ENCODE measurements around the gene CELF4. TPM values are rescaled to one million over a fixed set of nuclear protein-coding genes. Genes with fewer than 3 reads are reported as not detected.

CELF4 gene
- total RNA-seq, 1 experiment from 2014 or later: 0.11 TPM

GRCh38 chr18:37493352-37493935, 72.2 kb downstream of the CELF4 start:
- Mint-ChIP-seq H3K27me3 (ENCODE audit: insufficient read depth, unreplicated experiment) (peaks cover 8% of the 10 kb centered on the region), H3K4me3 (ENCODE audit: unreplicated experiment) (no peak overlapping the region), H3K27ac (ENCODE audit: unreplicated experiment) (no peak overlapping the region), H3K4me1 (ENCODE audit: low read depth, unreplicated experiment) (no peaks in the 10 kb centered on the region), H3K9me3 (ENCODE audit: unreplicated experiment) (no peaks in the 10 kb centered on the region), H3K36me3 (ENCODE audit: insufficient read depth, unreplicated experiment) (no peaks in the 10 kb centered on the region)
- H3K4me3 ChIP-seq (ENCODE audit: low read depth, low read length): no peak overlapping the region
- intact Hi-C loops (cut with micrococcal nuclease; ENCODE audit: unreplicated experiment): no loop called here
- no peak for DNase-seq
- H3K27me3 ChIP-seq (replicated peaks; ENCODE audit: control insufficient read depth, insufficient read depth, low read length): no peaks in the 10 kb centered on the region
- no peak for TF ChIP-seq CTCF (IDR thresholded peaks at IDR 0.05; ENCODE audit: insufficient read depth in 1 of 2, low read depth in 1 of 2, low read length in 1 of 2, severe bottlenecking in 1 of 2, unreplicated experiment in 1 of 2)
- ChIA-PET CTCF (no interaction called here), POLR2A (no interaction called here)
- no peaks in the 10 kb centered on the region for H3K36me3 ChIP-seq (ENCODE audit: control insufficient read depth, insufficient read depth, low read length)
- no peaks in the 10 kb centered on the region for H3K4me1 ChIP-seq
- no peaks in the 10 kb centered on the region for H3K9me3 ChIP-seq
- BruUV-seq (replicated peaks): no TSS peak

- Mint-ChIP-seq H3K9me3 (ENCODE audit: unreplicated experiment) (no peaks in the 10 kb centered on the region), H3K36me3 (ENCODE audit: insufficient read depth, unreplicated experiment) (no peaks in the 10 kb centered on the region), H3K4me1 (ENCODE audit: low read depth, unreplicated experiment) (no peaks in the 10 kb centered on the region), H3K4me3 (ENCODE audit: unreplicated experiment) (no peak overlapping the region), H3K27ac (ENCODE audit: unreplicated experiment) (no peak overlapping the region), H3K27me3 (ENCODE audit: insufficient read depth, unreplicated experiment) (peaks cover 13% of the 10 kb centered on the region)
- TF ChIP-seq CTCF (IDR thresholded peaks at IDR 0.05; ENCODE audit: insufficient read depth in 1 of 2, low read depth in 1 of 2, low read length in 1 of 2, severe bottlenecking in 1 of 2, unreplicated experiment in 1 of 2): no peak
- Histone ChIP-seq H3K27me3 (replicated peaks; ENCODE audit: control insufficient read depth, insufficient read depth, low read length) (no peaks in the 10 kb centered on the region), H3K4me3 (ENCODE audit: low read depth, low read length) (no peak overlapping the region), H3K9me3 (no peaks in the 10 kb centered on the region), H3K4me1 (no peaks in the 10 kb centered on the region), H3K36me3 (ENCODE audit: control insufficient read depth, insufficient read depth, low read length) (no peaks in the 10 kb centered on the region)
- no peak for DNase-seq
- ChIA-PET POLR2A (no interaction called here), CTCF (no interaction called here)
- intact Hi-C loops (cut with micrococcal nuclease; ENCODE audit: unreplicated experiment): no loop called here
- no TSS peak for BruUV-seq (replicated peaks)
These were observed 72.6 kb downstream of the CELF4 start for GRCh38 chr18:37492952-37493351.

- Histone ChIP-seq H3K27me3 (replicated peaks; ENCODE audit: control insufficient read depth, insufficient read depth, low read length) (no peaks in the 10 kb centered on the region), H3K4me3 (ENCODE audit: low read depth, low read length) (no peak overlapping the region), H3K9me3 (no peaks in the 10 kb centered on the region), H3K4me1 (no peaks in the 10 kb centered on the region), H3K36me3 (ENCODE audit: control insufficient read depth, insufficient read depth, low read length) (no peaks in the 10 kb centered on the region)
- intact Hi-C loops (cut with micrococcal nuclease; ENCODE audit: unreplicated experiment): no loop called here
- Mint-ChIP-seq H3K9me3 (ENCODE audit: unreplicated experiment) (no peaks in the 10 kb centered on the region), H3K4me1 (ENCODE audit: low read depth, unreplicated experiment) (no peaks in the 10 kb centered on the region), H3K27me3 (ENCODE audit: insufficient read depth, unreplicated experiment) (peaks cover 22% of the 10 kb centered on the region), H3K36me3 (ENCODE audit: insufficient read depth, unreplicated experiment) (no peaks in the 10 kb centered on the region), H3K4me3 (ENCODE audit: unreplicated experiment) (no peak overlapping the region), H3K27ac (ENCODE audit: unreplicated experiment) (no peak overlapping the region)
- ChIA-PET CTCF (no interaction called here), POLR2A (no interaction called here)
- BruUV-seq (replicated peaks): no TSS peak
- no peak for TF ChIP-seq CTCF (IDR thresholded peaks at IDR 0.05; ENCODE audit: insufficient read depth in 1 of 2, low read depth in 1 of 2, low read length in 1 of 2, severe bottlenecking in 1 of 2, unreplicated experiment in 1 of 2)
- DNase-seq: no peak
These were observed 74.1 kb downstream of the CELF4 start for GRCh38 chr18:37491526-37491925.
